ENCODE measurements around the gene PDE4B.

DNA sequence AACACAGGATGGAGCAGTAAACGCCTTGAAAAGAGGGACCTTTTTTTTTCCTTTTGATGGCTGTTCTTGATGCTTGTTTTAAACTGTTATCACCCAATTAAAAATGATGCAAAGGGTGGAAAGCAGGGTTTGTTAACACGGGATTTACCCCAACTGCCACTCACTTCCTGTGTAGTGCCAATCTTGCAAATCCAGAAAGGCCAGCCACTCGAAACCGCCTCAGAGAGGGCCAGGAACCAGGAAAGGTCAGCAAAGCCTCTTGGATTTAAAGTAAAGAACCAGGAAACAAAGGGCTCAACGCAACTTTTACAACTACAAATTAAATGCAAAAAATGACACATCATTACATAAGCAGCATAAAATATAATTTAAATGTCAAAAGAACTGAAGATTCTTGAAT, 347.4 kb downstream of the PDE4B start:
- TF ChIP-seq EZH2phosphoT487 (IDR thresholded peaks at IDR 0.05; ENCODE audit: borderline replicate concordance, low read depth, low read length): no peak
- TF ChIP-seq, protein P1, sequence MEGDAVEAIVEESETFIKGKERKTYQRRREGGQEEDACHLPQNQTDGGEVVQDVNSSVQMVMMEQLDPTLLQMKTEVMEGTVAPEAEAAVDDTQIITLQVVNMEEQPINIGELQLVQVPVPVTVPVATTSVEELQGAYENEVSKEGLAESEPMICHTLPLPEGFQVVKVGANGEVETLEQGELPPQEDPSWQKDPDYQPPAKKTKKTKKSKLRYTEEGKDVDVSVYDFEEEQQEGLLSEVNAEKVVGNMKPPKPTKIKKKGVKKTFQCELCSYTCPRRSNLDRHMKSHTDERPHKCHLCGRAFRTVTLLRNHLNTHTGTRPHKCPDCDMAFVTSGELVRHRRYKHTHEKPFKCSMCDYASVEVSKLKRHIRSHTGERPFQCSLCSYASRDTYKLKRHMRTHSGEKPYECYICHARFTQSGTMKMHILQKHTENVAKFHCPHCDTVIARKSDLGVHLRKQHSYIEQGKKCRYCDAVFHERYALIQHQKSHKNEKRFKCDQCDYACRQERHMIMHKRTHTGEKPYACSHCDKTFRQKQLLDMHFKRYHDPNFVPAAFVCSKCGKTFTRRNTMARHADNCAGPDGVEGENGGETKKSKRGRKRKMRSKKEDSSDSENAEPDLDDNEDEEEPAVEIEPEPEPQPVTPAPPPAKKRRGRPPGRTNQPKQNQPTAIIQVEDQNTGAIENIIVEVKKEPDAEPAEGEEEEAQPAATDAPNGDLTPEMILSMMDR (conservative IDR thresholded peaks at IDR 0.05; ENCODE audit: low read length): no peak
